Measurements from ENCODE around the gene HDAC7. TPM values are rescaled to one million over a fixed set of nuclear protein-coding genes. Genes with fewer than 3 reads are reported as not detected.

Gene HDAC7
- total RNA-seq, 1 donor from 2014 or later: 76.0 TPM

DNA sequence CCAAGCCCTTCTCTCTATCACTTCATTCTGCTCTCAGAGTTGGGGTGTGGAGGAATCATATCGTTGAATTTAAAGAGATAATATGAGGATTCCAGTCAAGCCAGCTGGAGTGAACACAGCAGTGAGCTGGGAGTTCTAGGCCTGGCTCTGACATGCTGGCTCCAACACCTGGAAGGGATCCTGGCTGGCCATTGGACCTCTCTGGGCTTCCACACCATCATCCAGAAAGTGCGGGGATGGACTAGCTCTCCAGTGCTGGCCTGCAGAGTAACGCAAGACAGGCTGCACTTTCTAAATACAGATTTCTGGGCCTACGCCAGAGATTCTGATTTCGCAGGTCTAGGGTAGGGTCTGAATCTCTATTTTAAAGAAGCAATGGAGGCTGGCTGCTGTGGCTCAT is 34.8 kb upstream of the HDAC7 start:
- H3K4me1 Mint-ChIP-seq: no peaks in the 10 kb centered on the region
- no peak for DNase-seq (ENCODE audit: low read depth, low spot score)
- no peak overlapping the region for H3K4me3 Mint-ChIP-seq
- no peaks in the 10 kb centered on the region for H3K36me3 Mint-ChIP-seq (ENCODE audit: low read depth)
- no peaks in the 10 kb centered on the region for H3K9me3 Mint-ChIP-seq
- TF ChIP-seq, protein P1, sequence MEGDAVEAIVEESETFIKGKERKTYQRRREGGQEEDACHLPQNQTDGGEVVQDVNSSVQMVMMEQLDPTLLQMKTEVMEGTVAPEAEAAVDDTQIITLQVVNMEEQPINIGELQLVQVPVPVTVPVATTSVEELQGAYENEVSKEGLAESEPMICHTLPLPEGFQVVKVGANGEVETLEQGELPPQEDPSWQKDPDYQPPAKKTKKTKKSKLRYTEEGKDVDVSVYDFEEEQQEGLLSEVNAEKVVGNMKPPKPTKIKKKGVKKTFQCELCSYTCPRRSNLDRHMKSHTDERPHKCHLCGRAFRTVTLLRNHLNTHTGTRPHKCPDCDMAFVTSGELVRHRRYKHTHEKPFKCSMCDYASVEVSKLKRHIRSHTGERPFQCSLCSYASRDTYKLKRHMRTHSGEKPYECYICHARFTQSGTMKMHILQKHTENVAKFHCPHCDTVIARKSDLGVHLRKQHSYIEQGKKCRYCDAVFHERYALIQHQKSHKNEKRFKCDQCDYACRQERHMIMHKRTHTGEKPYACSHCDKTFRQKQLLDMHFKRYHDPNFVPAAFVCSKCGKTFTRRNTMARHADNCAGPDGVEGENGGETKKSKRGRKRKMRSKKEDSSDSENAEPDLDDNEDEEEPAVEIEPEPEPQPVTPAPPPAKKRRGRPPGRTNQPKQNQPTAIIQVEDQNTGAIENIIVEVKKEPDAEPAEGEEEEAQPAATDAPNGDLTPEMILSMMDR (conservative IDR thresholded peaks at IDR 0.05): no peak
- H3K27me3 Mint-ChIP-seq (ENCODE audit: low read depth): no peaks in the 10 kb centered on the region
- H3K27ac Mint-ChIP-seq (ENCODE audit: unreplicated experiment): no peak overlapping the region

DNA sequence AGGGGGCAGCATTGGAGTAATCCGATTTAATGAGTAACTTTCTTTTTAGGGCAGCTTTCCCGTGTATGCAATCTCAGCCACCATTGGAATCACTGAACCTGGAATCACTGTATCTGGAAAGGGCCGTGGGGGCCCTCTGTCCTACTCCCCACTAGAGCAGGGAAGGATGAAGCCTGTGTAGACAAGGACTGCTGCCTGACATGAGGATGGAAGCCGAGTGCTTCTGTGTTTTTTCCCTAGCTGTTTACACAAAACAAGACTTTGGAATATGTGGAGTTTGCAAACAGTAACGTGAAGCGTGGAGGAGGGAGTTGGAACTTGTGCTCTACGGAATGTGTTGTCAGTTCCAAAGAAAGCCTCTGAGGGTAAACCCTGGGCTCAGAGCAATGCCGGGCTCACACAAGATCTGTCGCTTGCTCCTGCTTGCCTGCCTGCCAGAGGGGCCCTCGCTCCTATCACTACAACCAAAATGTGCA is 32.4 kb upstream of the HDAC7 start:
- Mint-ChIP-seq H3K9me3 (no peaks in the 10 kb centered on the region), H3K27me3 (ENCODE audit: low read depth) (no peaks in the 10 kb centered on the region), H3K4me3 (no peak overlapping the region), H3K36me3 (ENCODE audit: low read depth) (no peaks in the 10 kb centered on the region), H3K4me1 (no peaks in the 10 kb centered on the region), H3K27ac (ENCODE audit: unreplicated experiment) (no peak overlapping the region)
- no peak for DNase-seq (ENCODE audit: low read depth, low spot score)
- TF ChIP-seq, protein P1 (conservative IDR thresholded peaks at IDR 0.05): no peak

DNA sequence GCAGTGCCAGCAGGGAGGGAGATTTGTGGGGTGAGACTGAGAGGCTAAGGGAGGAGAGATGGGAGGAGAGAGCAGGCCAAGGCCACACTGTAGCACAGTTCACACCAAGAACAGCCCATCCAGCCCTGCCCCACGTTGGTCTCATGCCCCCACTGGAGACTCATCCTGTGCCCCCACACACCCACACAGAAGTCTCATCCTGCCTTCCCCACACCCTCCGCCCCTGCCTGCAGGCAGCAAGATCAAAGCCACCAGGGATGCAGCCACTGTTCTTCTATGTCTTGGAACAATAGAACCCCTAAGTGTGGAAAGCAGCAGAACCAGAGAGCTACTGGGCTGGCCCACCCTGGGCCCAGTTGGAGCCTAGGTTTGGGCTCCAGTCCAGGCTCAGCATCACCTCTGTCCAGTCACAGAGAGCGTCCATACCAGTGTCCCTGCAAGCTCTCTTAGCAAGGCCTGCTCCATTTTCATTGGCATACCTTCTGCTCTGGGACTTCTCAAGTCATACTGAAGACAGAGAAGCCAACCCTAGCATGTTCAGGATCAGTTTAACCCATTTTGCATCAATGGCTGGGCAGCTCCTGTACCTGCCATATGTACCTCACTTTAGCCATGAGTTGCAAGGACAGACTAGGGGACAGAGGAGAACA is 31.7 kb upstream of the HDAC7 start:
- Mint-ChIP-seq H3K27me3 (ENCODE audit: low read depth) (no peaks in the 10 kb centered on the region), H3K36me3 (ENCODE audit: low read depth) (no peaks in the 10 kb centered on the region), H3K27ac (ENCODE audit: unreplicated experiment) (no peak overlapping the region), H3K4me3 (no peak overlapping the region), H3K9me3 (no peaks in the 10 kb centered on the region), H3K4me1 (no peaks in the 10 kb centered on the region)
- DNase-seq (ENCODE audit: low read depth, low spot score): no peak
- TF ChIP-seq, protein P1 (conservative IDR thresholded peaks at IDR 0.05): no peak

DNA sequence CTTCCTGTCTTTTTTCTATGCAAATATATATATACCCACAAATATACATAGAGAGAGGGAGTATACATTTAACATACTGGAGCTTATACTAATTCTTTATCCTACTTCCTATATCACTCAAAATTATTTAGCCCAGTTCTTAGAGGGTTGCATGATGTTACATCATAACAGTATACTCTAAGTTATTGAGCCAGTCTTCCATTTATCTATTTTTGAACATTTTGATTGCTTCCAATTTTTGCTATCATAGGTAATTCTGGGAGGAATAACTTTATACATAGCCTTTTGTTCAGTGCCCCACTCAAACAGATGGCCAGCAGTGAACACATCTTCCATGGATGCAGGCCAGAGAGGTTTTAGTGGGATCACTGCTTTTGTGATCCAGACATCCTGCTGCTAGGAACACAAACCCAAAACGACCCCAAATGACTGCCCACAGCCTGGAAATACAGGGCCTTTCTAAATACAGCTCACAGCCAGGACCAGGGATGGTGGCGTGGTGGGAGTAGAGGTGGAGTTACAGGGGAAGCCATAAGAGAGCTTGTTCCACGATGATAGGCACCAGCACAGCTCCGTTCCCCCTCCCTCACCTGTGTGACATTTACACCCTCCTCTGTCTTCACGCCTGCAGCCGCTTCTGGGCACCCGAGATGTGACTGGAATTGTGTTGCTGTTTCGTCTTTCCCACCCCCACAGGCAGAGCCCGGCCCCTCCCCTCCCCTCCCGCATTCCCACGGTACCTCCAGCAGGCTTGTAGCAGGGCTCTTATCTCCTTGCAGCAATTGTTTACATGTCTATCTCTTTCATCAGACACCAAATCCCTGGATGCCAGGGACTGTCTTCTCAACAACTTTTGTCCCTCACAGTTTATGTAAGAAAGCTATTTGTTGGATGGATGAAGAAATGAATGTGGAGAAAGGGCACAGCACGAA is 30.7 kb upstream of the HDAC7 start:
- TF ChIP-seq, protein P1 (conservative IDR thresholded peaks at IDR 0.05): no peak
- Mint-ChIP-seq H3K4me3 (no peak overlapping the region), H3K27me3 (ENCODE audit: low read depth) (peaks cover under 1% of the 10 kb centered on the region), H3K9me3 (no peaks in the 10 kb centered on the region), H3K27ac (ENCODE audit: unreplicated experiment) (no peak overlapping the region), H3K36me3 (ENCODE audit: low read depth) (no peaks in the 10 kb centered on the region), H3K4me1 (no peaks in the 10 kb centered on the region)
- no peak for DNase-seq (ENCODE audit: low read depth, low spot score)

DNA sequence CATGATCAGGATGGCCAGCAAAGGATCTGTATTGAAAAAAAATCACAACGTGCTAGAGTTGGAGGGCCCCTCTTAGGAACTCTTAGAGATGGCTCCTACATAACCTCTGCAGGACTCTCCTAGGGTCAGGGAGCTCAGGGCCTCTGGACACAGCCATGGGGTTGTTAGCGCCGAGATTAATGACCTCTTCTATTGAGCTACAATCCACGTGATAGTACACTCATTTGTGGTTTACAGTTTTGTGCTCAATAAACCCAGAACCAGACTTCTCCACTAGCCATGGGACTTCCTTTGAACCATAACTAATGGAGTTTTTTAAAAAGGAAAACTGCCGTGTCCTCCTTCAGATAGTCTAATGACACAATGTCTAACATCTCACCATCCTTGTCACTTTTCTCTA is 29.6 kb upstream of the HDAC7 start:
- TF ChIP-seq, protein P1 (conservative IDR thresholded peaks at IDR 0.05): no peak
- H3K36me3 Mint-ChIP-seq (ENCODE audit: low read depth): no peaks in the 10 kb centered on the region

More for the DNA sequence above, 29.6 kb upstream of the HDAC7 start:
- DNase-seq (ENCODE audit: low read depth, low spot score): no peak
- no peaks in the 10 kb centered on the region for H3K4me1 Mint-ChIP-seq
- no peak overlapping the region for H3K4me3 Mint-ChIP-seq
- H3K27ac Mint-ChIP-seq (ENCODE audit: unreplicated experiment): no peak overlapping the region
- peaks cover 3% of the 10 kb centered on the region for H3K27me3 Mint-ChIP-seq (ENCODE audit: low read depth)
- H3K9me3 Mint-ChIP-seq: no peaks in the 10 kb centered on the region
